Neural crest cell (in vitro differentiated cells): ENCODE data around the gene KRT75. TPM values are rescaled to one million over a fixed set of nuclear protein-coding genes. Genes with fewer than 3 reads are reported as not detected.
A peak's percentile ranks its signal among the peaks of the same experiment; 100 is the strongest.

Source experiments
- DNase-seq: peaks from one replicate; pipeline ENCODE4 v3.0.0; 2021; ENCODE audit warnings: low read depth, mixed read lengths, low spot score
- H3K27ac Mint-ChIP-seq: one replicate; pipeline ENCODE4 v1.8.0; 2021; ENCODE audit warnings: mild to moderate bottlenecking, mixed read lengths; ENCODE audit not compliant: unreplicated experiment
- H3K27me3 Mint-ChIP-seq: 2 replicates; pipeline ENCODE4 v1.8.0; 2021; ENCODE audit warnings: low read depth, mild to moderate bottlenecking, mixed read lengths
- H3K36me3 Mint-ChIP-seq: 2 replicates; pipeline ENCODE4 v1.8.0; 2021; ENCODE audit warnings: low read depth, mild to moderate bottlenecking, mixed read lengths
- H3K4me1 Mint-ChIP-seq: 2 replicates; pipeline ENCODE4 v1.8.0; 2021; ENCODE audit warnings: mixed read lengths
- H3K4me3 Mint-ChIP-seq: one replicate; pipeline ENCODE4 v1.8.0; 2021; ENCODE audit warnings: mild to moderate bottlenecking, mixed read lengths
- H3K9me3 Mint-ChIP-seq: 2 replicates; pipeline ENCODE4 v1.8.0; 2021; ENCODE audit warnings: mixed read lengths
- CTCF ChIP-seq: fragments of 200-600 bp; sonication (generic); conservative IDR thresholded peaks from 2 replicates; pipeline ENCODE4 v1.5.0; 2021; ENCODE audit warnings: antibody characterized with exemption, mild to moderate bottlenecking
- total RNA-seq: library from RNA; stranded (reverse); gene quantifications from 2 replicates; pipeline ENCODE4 v1.2.1, GENCODE V29; 2021

KRT75 gene
- total RNA-seq, 1 donor from 2014 or later, result not detected

GRCh38 chr12:52439845-52440244 lies 5.7 kb upstream of the KRT75 start:
- Mint-ChIP-seq H3K27ac (no peak overlapping the region), H3K4me3 (no peak overlapping the region), H3K9me3 (peaks cover 3% of the 10 kb centered on the region), H3K36me3 (no peaks in the 10 kb centered on the region), H3K4me1 (peaks cover 22% of the 10 kb centered on the region), H3K27me3 (peaks cover 17% of the 10 kb centered on the region)
- no peak for DNase-seq
- TF ChIP-seq CTCF, result no peak

DNA sequence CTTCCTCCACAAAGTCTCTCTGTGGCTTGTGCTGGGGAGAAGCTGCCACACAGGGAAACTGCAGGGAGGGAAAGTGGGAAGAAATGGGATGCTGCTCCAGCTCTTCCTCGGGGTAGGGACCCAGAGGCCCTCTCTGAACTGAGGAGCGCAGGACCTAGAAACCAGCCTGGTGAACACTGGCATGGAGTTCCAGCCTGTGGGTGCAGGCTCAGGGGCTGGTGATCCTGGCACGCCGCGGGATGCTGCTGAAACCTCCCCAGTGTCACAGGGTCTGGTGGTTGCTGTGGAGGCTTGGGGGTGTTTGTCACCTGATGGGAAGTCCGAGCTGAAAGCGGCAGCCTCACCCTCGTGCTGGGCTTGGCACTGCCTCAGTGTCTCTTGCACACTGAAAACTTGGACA lies 5.2 kb upstream of the KRT75 start:
- Mint-ChIP-seq H3K27ac (no peak overlapping the region), H3K4me3 (no peak overlapping the region), H3K36me3 (no peaks in the 10 kb centered on the region), H3K9me3 (peaks cover 3% of the 10 kb centered on the region), H3K27me3 (peaks cover 17% of the 10 kb centered on the region), H3K4me1 (peaks cover 22% of the 10 kb centered on the region)
- no peak for TF ChIP-seq CTCF
- DNase-seq, result no peak

DNA sequence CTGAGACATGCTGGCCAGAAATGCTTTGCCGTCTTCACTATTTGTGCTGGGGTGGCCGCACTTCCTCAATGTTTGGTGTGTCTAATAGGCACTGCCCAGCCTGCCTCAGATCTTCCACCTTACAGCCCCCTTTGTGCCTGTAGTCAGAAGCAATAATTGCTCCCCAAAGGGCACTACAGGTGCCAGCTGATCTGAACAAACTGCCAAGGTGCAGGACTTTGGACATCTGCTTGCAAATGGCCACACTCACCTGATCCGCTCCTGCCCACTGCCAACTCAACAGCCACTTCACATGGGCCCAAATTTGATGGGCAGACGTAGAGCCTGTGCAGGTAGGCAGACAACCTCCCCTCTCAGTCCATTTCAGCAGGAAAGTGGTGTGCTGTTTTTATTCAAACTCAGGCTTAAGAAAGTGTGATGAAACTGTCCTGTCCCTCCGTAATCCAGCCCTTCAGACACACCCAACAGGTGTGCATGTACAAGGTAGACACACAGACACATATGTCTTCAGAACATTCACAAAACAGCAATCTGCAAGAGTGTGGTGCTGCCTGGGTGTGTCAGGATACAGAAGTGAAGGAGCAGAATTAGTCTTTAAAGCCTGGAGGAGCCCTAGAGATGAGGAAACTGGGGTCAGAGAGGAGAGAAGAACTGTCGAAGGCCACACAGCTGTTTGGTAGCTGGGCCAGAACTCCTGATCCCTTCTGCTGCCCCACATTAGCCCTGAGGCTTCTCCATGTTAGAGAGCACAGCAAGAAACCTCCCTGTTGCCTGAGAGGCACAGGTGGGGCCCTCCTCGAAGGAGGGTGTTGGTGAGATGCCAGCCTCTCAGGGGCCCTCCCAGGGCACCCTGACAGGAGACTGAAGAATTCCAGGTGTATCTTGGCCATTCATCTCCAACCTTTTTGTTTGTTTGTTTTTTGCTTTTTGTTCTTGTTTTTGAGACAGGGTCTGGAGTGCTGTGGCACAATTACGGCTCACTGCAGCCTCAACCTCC lies 4.4 kb upstream of the KRT75 start:
- Mint-ChIP-seq H3K36me3 (no peaks in the 10 kb centered on the region), H3K4me3 (no peak overlapping the region), H3K4me1 (peaks cover 22% of the 10 kb centered on the region), H3K9me3 (peaks cover 3% of the 10 kb centered on the region), H3K27ac (no peak overlapping the region), H3K27me3 (peaks cover 16% of the 10 kb centered on the region)
- no peak for TF ChIP-seq CTCF
- DNase-seq, result no peak

GRCh38 chr12:52437508-52437907 lies 3.3 kb upstream of the KRT75 start:
- H3K9me3 Mint-ChIP-seq, result peaks cover 3% of the 10 kb centered on the region
- no peaks in the 10 kb centered on the region for H3K36me3 Mint-ChIP-seq
- H3K4me1 Mint-ChIP-seq, result peaks cover 22% of the 10 kb centered on the region
- peaks cover 10% of the 10 kb centered on the region for H3K27me3 Mint-ChIP-seq
- no peak for TF ChIP-seq CTCF
- DNase-seq, result no peak
- no peak overlapping the region for H3K4me3 Mint-ChIP-seq
- no peak overlapping the region for H3K27ac Mint-ChIP-seq

DNA sequence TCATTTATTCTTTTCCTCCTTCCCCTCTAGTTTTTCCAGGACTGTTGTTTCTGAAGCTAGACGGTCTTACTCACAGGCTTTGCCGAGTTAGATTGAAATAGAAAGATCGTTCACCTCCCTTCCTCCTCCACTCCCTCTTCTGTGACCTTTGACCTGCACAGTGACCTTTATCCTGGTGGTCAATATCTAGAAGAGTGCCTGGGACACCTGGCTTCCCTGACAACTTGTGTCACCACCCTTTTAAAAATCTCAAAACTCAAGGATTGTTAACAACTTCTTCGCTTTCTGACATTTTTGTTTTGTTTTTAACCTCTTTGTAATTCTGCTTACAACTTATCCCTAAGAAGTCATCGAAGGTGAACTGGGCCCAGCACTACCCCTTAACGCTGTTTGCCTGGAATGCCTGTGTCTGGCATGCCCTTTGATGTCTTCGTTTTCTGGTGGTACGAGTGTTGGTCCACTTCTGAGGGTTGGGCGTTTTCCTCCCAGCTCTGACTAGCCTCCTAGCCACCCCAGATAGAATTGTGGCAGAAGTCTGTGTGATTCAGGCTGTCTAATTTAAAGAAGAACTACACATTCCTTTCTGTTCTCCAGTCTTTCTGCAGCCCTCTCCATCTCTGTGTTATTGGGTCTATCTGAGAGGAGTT lies 2.8 kb upstream of the KRT75 start:
- peak overlapping the region; percentile 82 for H3K27ac Mint-ChIP-seq
- H3K9me3 Mint-ChIP-seq, result peaks cover 3% of the 10 kb centered on the region
- TF ChIP-seq CTCF, result no peak
- H3K36me3 Mint-ChIP-seq, result no peaks in the 10 kb centered on the region
- peaks cover 22% of the 10 kb centered on the region for H3K4me1 Mint-ChIP-seq
- H3K4me3 Mint-ChIP-seq, result no peak overlapping the region
- DNase-seq, result no peak
- peaks cover 5% of the 10 kb centered on the region for H3K27me3 Mint-ChIP-seq
